Measurements from ENCODE around the gene MARCHF2. TPM values are rescaled to one million over a fixed set of nuclear protein-coding genes. Genes with fewer than 3 reads are reported as not detected.

Gene MARCHF2
- total and polyA plus RNA-seq, 9 of the 15 experiments (the other 6 are each of a cell fraction or from before 2014, with no cell fraction given), result 0.39 to 6.4 (median 2.2) TPM

DNA sequence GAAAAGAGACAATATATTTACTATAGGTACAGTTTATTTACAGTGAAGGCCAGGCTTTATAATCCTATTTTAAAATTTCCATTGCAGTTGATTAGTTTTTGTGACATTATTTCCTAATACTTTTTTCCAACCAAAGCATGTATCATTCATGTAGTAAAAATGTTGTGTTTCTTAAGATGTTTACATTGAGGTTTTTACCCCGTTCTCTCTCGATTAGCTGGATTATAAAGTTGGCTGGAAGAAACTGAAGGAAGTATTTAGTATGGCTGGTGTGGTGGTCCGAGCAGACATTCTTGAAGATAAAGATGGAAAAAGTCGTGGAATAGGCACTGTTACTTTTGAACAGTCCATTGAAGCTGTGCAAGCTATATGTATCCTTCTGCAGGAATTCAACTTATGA lies 52.9 kb downstream of the MARCHF2 start:
- Histone ChIP-seq H3K4me3 (no peak overlapping the region), H2AFZ (ENCODE audit: low read depth, low read length) (no peak overlapping the region), H3K79me2 (ENCODE audit: control insufficient read depth, insufficient read depth, low read length) (peaks cover 58% of the 10 kb centered on the region), H4K20me1 (replicated peaks; ENCODE audit: control insufficient read depth, insufficient read depth, low read length) (peaks cover 19% of the 10 kb centered on the region), H3K27ac (ENCODE audit: extremely low read depth, low read depth, low read length) (no peak overlapping the region), H3K9ac (ENCODE audit: insufficient read depth in 1 of 2, low read depth in 2 of 2, low read length in 2 of 2) (no peak overlapping the region), H3K4me1 (replicated peaks in 1 of 2; ENCODE audit: control insufficient read depth in 2 of 2, insufficient read depth in 2 of 2, low read length in 2 of 2) (no peaks in the 10 kb centered on the region), H3K4me2 (ENCODE audit: insufficient read depth, low read length) (no peak overlapping the region), H3K9me3 (replicated peaks; ENCODE audit: control insufficient read depth, insufficient read depth, low read depth, low read length) (no peaks in the 10 kb centered on the region), H3K27me3 (ENCODE audit: control insufficient read depth in 2 of 2, insufficient read depth in 2 of 2, low read length in 2 of 2) (no peaks in the 10 kb centered on the region), H3K9me1 (ENCODE audit: control insufficient read depth, insufficient read depth, low read length) (no peaks in the 10 kb centered on the region), H3K36me3 (ENCODE audit: control insufficient read depth, insufficient read depth, low read length) (peaks cover 99% of the 10 kb centered on the region)
- in situ Hi-C loops (cut with MboI) (no loop called here), intact Hi-C loops (cut with micrococcal nuclease) (no loop called here)
- DNase-seq (ENCODE audit: extremely low read depth in 1 of 4, low spot score in 3 of 4) (no peak), FAIRE-seq (no peak), ATAC-seq (no peak)
- TF ChIP-seq LCOR (CRISPR knock-in tag; IDR thresholded peaks at IDR 0.05) (no peak), ILF3 (IDR thresholded peaks at IDR 0.05; ENCODE audit: borderline replicate concordance) (no peak), ZBTB12 (CRISPR knock-in tag; IDR thresholded peaks at IDR 0.05) (no peak), ZNF324 (CRISPR knock-in tag; IDR thresholded peaks at IDR 0.05) (no peak), ATF4 (CRISPR knock-in tag; IDR thresholded peaks at IDR 0.05) (no peak), COPS2 (conservative IDR thresholded peaks at IDR 0.05) (no peak)
- TF ChIP-seq, protein P1, sequence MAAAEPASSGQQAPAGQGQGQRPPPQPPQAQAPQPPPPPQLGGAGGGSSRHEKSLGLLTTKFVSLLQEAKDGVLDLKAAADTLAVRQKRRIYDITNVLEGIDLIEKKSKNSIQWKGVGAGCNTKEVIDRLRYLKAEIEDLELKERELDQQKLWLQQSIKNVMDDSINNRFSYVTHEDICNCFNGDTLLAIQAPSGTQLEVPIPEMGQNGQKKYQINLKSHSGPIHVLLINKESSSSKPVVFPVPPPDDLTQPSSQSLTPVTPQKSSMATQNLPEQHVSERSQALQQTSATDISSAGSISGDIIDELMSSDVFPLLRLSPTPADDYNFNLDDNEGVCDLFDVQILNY (CRISPR knock-in tag; IDR thresholded peaks at IDR 0.05), result no peak
- BruUV-seq (replicated peaks), result no TSS peak
- WGBS (ENCODE audit: insufficient coverage, low coverage, missing lambda C conversion rate), result 94% methylated on average over 4 of the region's 4 CpGs
- ChIA-PET POLR2A (interaction anchor here (0.7 to 1.3 kb wide), 2 partner anchors 16 to 38 kb away, joined by 3 read pairs; no protein-coding TSS in a partner anchor), CTCF (ENCODE audit: low intra/inter-chr PET ratio) (no interaction called here)
